Lung (tissue), 12 donors: Measurements from ENCODE around the gene PPP2R5E. TPM values are rescaled to one million over a fixed set of nuclear protein-coding genes. Genes with fewer than 3 reads are reported as not detected.
"Not testable (repeated sequence)": the region's sequence is repeated elsewhere in the genome, so short reads cannot be mapped to it uniquely, and the experiment has no call there.

ENCODE experiments used
- ATAC-seq: fragments of 200-7000 bp; cut with Tn5 transposase; one replicate; pipeline ENCODE4 v1.9.1; 2020; ENCODE audit warnings: moderate number of reproducible peaks; ENCODE audit not compliant: insufficient read depth, low FRiP score
- DNase-seq, 3 donors: peaks; one replicate each; pipeline ENCODE4 v3.0.0-alpha.2; 2013 to 2017
- H3K27ac ChIP-seq, 2 donors: one replicate each; pipeline ENCODE4 v1.5.1; 2013; ENCODE audit warnings: mild to moderate bottlenecking in 2 of 2, moderate library complexity in 2 of 2, control low read depth in 1 of 2, inconsistent platforms in 1 of 2, low read depth in 1 of 2, low read length in 1 of 2
- H3K27me3 ChIP-seq, 3 donors: one replicate each; pipeline ENCODE4 v1.5.1; 2013; ENCODE audit warnings: low read length in 2 of 3; ENCODE audit not compliant: control insufficient read depth in 3 of 3, insufficient read depth in 3 of 3
- H3K36me3 ChIP-seq, 4 donors: one replicate each; pipeline ENCODE4 v1.5.1; 2013; ENCODE audit warnings: low read length in 4 of 4, mild to moderate bottlenecking in 1 of 4, moderate library complexity in 1 of 4; ENCODE audit not compliant: control insufficient read depth in 4 of 4, insufficient read depth in 4 of 4
- H3K4me1 ChIP-seq, 5 donors: one replicate each; pipeline ENCODE4 v1.5.1; 2013; ENCODE audit warnings: low read length in 5 of 5, mild to moderate bottlenecking in 2 of 5, moderate library complexity in 1 of 5; ENCODE audit not compliant: control insufficient read depth in 5 of 5, insufficient read depth in 5 of 5
- H3K4me3 ChIP-seq: one replicate; pipeline ENCODE4 v1.5.1; 2013; ENCODE audit warnings: mild to moderate bottlenecking, control low read depth, moderate library complexity
- H3K9ac ChIP-seq, 2 donors: one replicate each; pipeline ENCODE4 v1.5.1; 2013; ENCODE audit warnings: low read length in 2 of 2, control low read depth in 1 of 2; ENCODE audit not compliant: insufficient read depth in 1 of 2
- H3K9me3 ChIP-seq, 4 donors: one replicate each; pipeline ENCODE4 v1.5.1; 2013; ENCODE audit warnings: low read length in 3 of 4, mild to moderate bottlenecking in 1 of 4, moderate library complexity in 1 of 4; ENCODE audit not compliant: control insufficient read depth in 4 of 4, insufficient read depth in 3 of 4
- WGBS, 2 donors: extraction: QIAGEN DNeasy Blood & Tissue Kit; methylation state at CpG; one replicate each; pipeline ENCODE4 v1.1.7; 2013; 5-methylcytosine and 5-hydroxymethylcytosine counted together
- polyA plus RNA-seq, 2 donors: library from polyadenylated mRNA; stranded (reverse); fragments of 200-250 nt; gene quantifications; one replicate each; pipeline ENCODE4 v1.2.1, GENCODE V29; 2013
- total RNA-seq, 2 donors: library from RNA; depleted of rRNA in 1 of 2; stranded (reverse); fragments of >200 nt in 1 of 2; gene quantifications; one replicate each; pipeline ENCODE4 v1.2.1, GENCODE V29; 2014 to 2021
- TF ChIP-seq, protein P1 (sequence below): IDR thresholded peaks from 2 replicates; pipeline ENCODE4 v1.5.1; 2012; ENCODE audit warnings: mild to moderate bottlenecking; ENCODE audit errors: control extremely low read depth, extremely low read depth
- donor health status: control.
- donor health status: control.
- donor health status: Bipolar disorder and iron deficiency.
- donor health status: healthy.
- donor health status: DM: yes; HTN: yes; CAD: no.

PPP2R5E gene
- total and polyA plus RNA-seq, 4 donors: 9.0 to 42.5 (median 25.7) TPM

DNA sequence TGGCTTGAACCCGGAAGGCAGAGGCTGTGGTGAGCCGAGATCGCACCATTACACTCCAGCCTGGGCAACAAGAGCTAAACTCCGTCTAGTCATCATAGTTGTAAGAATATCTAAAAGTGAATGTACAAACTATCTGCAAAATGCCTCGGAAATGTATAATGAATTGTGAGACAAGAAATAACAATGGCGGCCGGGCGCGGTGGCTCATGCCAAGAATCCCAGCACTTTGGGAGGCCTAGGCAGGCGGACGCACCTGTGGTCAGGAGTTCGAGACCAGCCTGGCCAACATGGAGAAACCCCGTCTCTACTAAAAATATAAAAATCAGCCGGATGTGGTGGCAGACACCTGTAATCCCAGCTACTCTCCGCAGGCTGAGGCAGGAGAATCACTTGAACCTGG is 9.7 kb downstream of the PPP2R5E start:
- Histone ChIP-seq H3K27ac (no peak overlapping the region), H3K27me3 (no peaks in the 10 kb centered on the region), H3K9ac (no peak overlapping the region), H3K36me3 (peaks cover 4 to 19% (median 7%) of the 10 kb centered on the region in 4 donors), H3K4me1 (peaks cover 0 to 3% (median 0%) of the 10 kb centered on the region in 5 donors), H3K9me3 (no peaks in the 10 kb centered on the region), H3K4me3 (no peak overlapping the region)
- TF ChIP-seq, protein P1, sequence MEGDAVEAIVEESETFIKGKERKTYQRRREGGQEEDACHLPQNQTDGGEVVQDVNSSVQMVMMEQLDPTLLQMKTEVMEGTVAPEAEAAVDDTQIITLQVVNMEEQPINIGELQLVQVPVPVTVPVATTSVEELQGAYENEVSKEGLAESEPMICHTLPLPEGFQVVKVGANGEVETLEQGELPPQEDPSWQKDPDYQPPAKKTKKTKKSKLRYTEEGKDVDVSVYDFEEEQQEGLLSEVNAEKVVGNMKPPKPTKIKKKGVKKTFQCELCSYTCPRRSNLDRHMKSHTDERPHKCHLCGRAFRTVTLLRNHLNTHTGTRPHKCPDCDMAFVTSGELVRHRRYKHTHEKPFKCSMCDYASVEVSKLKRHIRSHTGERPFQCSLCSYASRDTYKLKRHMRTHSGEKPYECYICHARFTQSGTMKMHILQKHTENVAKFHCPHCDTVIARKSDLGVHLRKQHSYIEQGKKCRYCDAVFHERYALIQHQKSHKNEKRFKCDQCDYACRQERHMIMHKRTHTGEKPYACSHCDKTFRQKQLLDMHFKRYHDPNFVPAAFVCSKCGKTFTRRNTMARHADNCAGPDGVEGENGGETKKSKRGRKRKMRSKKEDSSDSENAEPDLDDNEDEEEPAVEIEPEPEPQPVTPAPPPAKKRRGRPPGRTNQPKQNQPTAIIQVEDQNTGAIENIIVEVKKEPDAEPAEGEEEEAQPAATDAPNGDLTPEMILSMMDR: no peak
- 97 to 98% methylated on average over 15 of the region's 15 CpGs for WGBS, 2 donors
- no peak for ATAC-seq
- DNase-seq: no peak

- no peaks in the 10 kb centered on the region for H3K27me3 ChIP-seq
- H3K9ac ChIP-seq: no peak overlapping the region
- H3K9me3 ChIP-seq: no peaks in the 10 kb centered on the region
- no peak for DNase-seq
- no peak overlapping the region for H3K4me3 ChIP-seq
- no peak overlapping the region for H3K27ac ChIP-seq
- peaks cover 0 to 7% (median 0%) of the 10 kb centered on the region in 5 donors for H3K4me1 ChIP-seq
- WGBS, 2 donors: 75 to 82% methylated on average over 12 of the region's 12 CpGs
- H3K36me3 ChIP-seq: peaks cover 0 to 6% (median 2%) of the 10 kb centered on the region in 4 donors
- TF ChIP-seq, protein P1: no peak
- ATAC-seq: peak; percentile 77
These were observed 18.5 kb downstream of the PPP2R5E start for GRCh38 chr14:63524537-63525155.

- no peak for DNase-seq
- H3K9me3 ChIP-seq: no peaks in the 10 kb centered on the region
- ATAC-seq: no peak
- H3K36me3 ChIP-seq: peaks cover 0 to 4% (median 2%) of the 10 kb centered on the region in 4 donors
- H3K27me3 ChIP-seq: no peaks in the 10 kb centered on the region
- peaks cover 0 to 7% (median 0%) of the 10 kb centered on the region in 5 donors for H3K4me1 ChIP-seq
- H3K27ac ChIP-seq: no peak overlapping the region
- no peak overlapping the region for H3K9ac ChIP-seq
- no peak overlapping the region for H3K4me3 ChIP-seq
- TF ChIP-seq, protein P1: no peak
- WGBS, 2 donors: 79 to 89% methylated on average over 4 of the region's 4 CpGs
These were observed 19.3 kb downstream of the PPP2R5E start for GRCh38 chr14:63523735-63524426.

GRCh38 chr14:63522511-63522910 is 20.7 kb downstream of the PPP2R5E start:
- not testable (repeated sequence) for H3K9me3 ChIP-seq
- WGBS, 2 donors: 93 to 97% methylated on average over 14 to 41 of the region's 41 CpGs

More at GRCh38 chr14:63522511-63522910, 20.7 kb downstream of the PPP2R5E start:
- ATAC-seq, H3K27ac ChIP-seq, H3K36me3 ChIP-seq, H3K4me3 ChIP-seq, H3K27me3 ChIP-seq, H3K9ac ChIP-seq, DNase-seq: not testable (repeated sequence)
- H3K4me1 ChIP-seq: peaks cover 0 to 12% (median 0%) of the 10 kb centered on the region in 5 donors
